Activated gamma-delta T cell treated with Interleukin-2 at 50 U/mL for 16 hours (primary cell): ENCODE measurements around the gene MKI67.
"Not testable (repeated sequence)": the region's sequence is repeated elsewhere in the genome, so short reads cannot be mapped to it uniquely, and the experiment has no call there.

ENCODE experiments used
- DNase-seq: peaks from one replicate; pipeline ENCODE4 v3.0.0-alpha.2; 2020

MKI67 gene

DNA sequence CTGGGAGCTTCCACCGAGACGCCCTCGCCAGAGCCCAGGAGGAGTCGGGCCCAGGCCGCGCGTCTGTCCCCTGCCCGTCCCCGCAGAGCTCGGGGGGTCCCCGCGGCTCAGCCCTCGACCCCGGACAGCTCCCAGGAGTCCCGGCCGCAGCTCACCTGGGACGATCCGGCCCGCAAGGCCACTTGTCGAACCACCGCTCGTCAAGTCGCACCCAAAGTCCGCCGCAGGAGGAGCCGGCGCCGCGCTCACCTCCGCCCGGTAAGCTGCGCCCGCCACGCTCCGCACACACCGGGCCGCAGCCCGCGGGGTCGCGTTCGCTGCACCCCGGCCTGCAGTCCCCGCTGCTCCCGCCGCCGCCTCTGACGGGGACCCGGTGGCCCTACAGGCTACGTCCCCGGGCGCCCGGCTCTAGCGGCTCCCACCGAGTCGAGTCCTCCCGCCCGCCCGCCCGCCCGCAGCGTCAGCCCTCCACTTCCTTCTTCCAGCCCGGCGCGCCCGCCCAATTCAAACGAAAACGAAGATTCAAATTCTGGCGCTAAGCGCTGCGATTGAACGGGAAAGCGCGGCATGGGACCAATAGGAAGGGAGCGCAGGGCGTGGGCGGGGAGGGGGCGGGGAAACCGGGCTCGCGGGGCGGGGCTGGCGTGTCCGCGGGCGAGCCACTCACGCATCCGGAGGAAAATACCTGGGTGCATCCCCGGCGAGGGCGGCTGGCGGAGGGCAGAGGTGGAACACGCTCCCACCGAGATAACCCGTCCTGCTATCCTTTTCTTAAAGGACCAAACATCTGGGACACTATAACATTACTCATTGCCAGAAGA lies at the start of gene MKI67:
MKI67 (minus strand) TSS at position 480 of the 821 bp plus-strand sequence. CDS start 756 bp downstream, outside the sequence.
- peak; percentile 83 for DNase-seq

- DNase-seq: no peak
Observed at GRCh38 chr10:128174581-128175559, 48.6 kb upstream of the MKI67 start.

DNA sequence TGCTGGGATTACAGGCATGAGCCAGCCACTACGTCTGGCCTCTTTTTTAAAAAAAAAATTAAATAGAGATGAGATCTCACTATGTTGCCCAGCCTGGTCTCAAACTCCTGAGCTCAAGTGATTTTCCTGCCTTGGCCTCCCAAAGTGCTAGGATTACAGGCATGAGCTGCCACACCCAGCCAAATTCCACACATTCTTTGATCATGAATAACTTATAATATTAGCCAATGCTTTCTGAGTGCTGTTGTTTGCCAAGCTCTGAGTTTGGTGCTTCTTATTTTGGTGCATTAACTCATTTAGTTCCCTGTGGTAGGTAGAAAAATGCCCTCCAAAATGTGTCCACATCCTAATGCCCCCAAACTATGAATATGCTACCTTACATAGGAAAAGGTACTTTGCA lies 47.2 kb upstream of the MKI67 start:
- DNase-seq: no peak

GRCh38 chr10:128172756-128173155 lies 46.5 kb upstream of the MKI67 start:
- DNase-seq: no peak

- DNase-seq: no peak
Observed at GRCh38 chr10:128169811-128170379, 43.7 kb upstream of the MKI67 start.

GRCh38 chr10:128167926-128168520 lies 41.8 kb upstream of the MKI67 start:
- DNase-seq: no peak

- not testable (repeated sequence) for DNase-seq
Observed at GRCh38 chr10:128167123-128167522, 40.9 kb upstream of the MKI67 start.

- no peak for DNase-seq
Observed at GRCh38 chr10:128166151-128166550, 39.9 kb upstream of the MKI67 start.

GRCh38 chr10:128165536-128165935 lies 39.3 kb upstream of the MKI67 start:
- DNase-seq: no peak

- no peak for DNase-seq
Observed at GRCh38 chr10:128163701-128164100, 37.5 kb upstream of the MKI67 start.

DNA sequence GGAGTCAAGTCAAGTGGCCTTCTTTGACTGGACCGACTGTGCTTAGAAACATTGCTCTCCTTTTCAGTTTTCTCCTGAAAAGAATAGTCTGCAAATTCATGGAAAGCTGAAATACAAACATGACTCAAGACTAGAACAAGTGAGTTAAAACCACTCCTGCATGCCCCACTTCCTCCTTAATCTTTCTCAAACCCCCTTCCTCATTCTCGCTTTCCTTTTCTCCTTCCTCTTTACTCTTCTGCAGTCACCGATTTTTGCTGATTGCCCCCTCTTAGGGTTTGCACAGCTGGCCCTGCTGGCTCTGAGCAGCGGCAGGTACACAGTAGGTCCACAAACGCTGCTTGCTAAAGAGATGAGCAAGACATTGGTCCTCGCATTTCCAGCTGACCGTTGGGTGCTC lies 34.8 kb upstream of the MKI67 start:
- no peak for DNase-seq

- DNase-seq: no peak
Observed at GRCh38 chr10:128160297-128160711, 34.1 kb upstream of the MKI67 start.

DNA sequence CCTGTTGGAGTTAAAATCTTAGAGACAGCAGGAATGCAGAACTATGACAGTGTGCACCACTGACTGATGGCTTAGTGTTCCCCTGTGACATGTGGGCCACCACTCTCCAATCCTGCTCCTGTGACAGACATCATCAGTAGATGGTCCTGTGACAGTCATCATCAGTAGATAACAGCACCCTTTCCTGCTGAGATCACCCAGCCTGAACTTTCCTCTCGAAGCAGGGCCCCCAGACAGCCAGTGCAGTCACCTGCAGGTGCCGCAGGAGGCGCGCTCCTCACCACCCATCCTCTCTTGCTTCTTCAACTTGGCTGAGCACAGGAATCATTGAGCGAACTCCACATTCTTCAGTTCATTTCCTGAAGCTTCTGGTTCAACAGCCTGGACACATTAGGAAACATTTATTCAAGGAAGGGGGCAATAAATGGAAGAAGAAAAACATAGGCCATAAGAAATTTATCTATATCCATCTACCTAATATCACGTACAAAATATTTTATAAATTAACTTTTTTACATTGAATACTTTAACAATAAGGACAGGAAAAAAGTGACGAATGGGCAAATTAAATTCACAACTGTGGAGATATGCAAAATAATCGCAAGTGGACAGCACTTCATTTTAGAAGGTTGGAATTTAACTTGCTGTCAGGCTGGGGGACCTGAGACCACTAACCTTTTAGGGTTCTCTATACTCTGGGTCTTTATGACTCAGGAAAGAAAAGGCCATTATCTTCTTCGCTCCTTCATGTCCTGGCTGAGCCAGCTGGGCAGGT lies 32.0 kb upstream of the MKI67 start:
- no peak for DNase-seq

DNA sequence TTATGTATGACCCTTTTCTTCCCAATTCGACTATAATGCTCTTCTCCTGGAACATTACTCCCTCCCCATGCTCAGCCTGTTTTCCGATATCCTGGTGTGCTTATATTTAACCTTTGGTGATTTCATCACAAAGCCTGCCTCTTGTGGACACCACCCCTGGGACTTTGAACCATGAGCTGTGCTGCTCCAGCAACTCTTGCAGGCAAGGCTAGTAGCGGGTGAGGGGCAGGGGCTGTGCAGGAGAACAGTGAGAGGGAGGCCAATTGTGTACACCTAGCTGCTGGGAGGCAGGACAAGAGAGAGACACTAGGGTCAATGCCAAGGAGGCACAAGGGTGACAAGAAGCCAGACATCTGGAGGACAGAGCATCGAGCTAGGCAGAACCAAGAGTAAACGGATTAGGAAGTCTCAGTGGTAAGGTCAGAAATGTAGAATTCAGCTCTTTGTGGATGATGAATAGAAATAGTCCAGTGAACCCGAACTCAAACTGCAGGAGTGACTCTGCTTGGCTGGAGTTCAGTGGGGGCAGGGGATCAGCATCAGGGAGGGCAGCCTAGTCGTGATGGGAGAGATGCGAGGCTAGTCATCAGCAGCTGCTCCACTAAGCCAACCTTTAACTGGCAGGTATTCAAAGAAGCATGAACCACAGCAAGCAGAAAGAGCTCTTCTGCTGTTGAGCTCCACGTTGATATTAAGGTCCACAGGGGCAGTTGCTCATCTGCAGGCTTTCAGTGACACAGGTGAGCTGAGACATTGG lies 31.0 kb upstream of the MKI67 start:
- DNase-seq: no peak

- DNase-seq: no peak
Observed at GRCh38 chr10:128152741-128153580, 26.7 kb upstream of the MKI67 start.

- no peak for DNase-seq
Observed at GRCh38 chr10:128151031-128151430, 24.8 kb upstream of the MKI67 start.

GRCh38 chr10:128150561-128150960 lies 24.3 kb upstream of the MKI67 start:
- no peak for DNase-seq

DNA sequence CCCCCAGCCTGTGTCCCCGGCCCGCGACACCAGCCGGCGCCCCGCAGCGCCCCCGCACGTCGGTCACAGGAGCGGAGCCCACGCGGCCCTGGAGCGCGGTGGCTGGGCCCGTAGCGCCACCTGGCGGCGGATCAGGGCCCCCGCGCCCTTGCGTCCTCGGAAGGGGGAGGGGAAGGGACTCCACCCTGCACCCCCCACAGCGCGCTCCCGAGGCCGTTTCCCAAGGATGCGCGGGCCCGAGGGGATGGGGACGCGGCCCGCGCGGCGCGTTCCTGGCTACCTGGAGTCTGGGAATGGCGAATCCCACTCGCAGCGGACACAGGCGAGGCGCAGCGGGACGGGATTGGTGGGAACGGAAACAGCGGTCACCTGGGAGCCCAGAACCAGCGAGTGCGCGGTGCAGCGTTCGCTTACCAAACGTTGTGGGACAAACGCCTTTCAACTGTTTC lies 23.8 kb upstream of the MKI67 start:
- DNase-seq: peak; percentile 71

DNA sequence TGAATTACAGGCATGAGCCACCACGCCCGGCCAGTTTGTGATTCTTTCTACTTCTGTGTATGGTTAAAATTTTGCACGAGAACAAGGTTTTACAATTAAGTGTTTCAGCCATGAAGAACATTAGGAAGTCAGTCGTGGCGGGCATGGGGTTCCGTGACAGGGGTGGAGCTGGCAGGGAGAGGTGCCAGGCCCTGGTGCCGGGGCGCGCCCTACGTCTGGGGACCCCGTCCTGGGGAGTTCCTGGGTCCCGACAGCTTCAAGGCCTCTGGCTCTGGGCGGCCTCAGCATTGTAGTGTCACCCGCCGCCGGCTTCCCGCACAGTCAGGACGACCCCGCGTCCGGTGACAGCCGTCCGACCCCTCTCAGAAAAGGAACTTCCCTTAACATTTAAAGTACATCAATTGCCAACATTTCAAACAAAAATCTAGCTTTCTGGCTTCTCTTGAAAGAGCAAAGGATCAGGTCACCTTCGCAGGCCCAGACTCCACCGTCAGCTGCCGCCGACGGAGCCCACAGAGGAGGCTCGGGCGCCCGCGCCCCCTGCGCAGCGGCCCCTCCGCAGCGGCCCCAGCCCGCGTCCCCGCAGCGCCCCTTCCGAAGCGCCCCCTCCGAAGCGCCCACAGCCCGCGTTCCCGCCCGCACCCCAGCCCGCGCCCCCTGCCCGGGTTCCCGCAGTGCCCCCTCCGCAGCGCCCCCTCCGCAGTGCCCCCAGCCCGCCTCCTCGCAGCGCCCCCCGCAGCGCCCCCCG lies 23.2 kb upstream of the MKI67 start:
- DNase-seq: no peak
